H9 (cell line): ENCODE data around the gene ROM1. TPM values are rescaled to one million over a fixed set of nuclear protein-coding genes. Genes with fewer than 3 reads are reported as not detected.

Experiments used
- DNase-seq: peaks from one replicate; pipeline ENCODE4 v3.0.0-alpha.2; 2017
- H2AFZ ChIP-seq: one replicate; pipeline ENCODE4 v1.6.1; 2013; ENCODE audit warnings: mild to moderate bottlenecking, low read length, control low read depth, moderate library complexity
- H2AK5ac ChIP-seq: 2 replicates; pipeline ENCODE4 v1.6.1; 2013; ENCODE audit warnings: low read length, control low read depth, mixed read lengths; ENCODE audit not compliant: insufficient read length
- H2BK120ac ChIP-seq: one replicate; pipeline ENCODE4 v1.6.1; 2013; ENCODE audit warnings: low read depth, mild to moderate bottlenecking, low read length, control low read depth, inconsistent platforms; ENCODE audit not compliant: poor library complexity, severe bottlenecking
- H2BK12ac ChIP-seq: 2 replicates; pipeline ENCODE4 v1.6.1; 2013; ENCODE audit warnings: low read length, control low read depth, mixed read lengths, low read depth; ENCODE audit not compliant: insufficient read length
- H2BK15ac ChIP-seq: 2 replicates; pipeline ENCODE4 v1.6.1; 2013; ENCODE audit warnings: low read depth, low read length, control low read depth
- H2BK20ac ChIP-seq: one replicate; pipeline ENCODE4 v1.6.1; 2013; ENCODE audit warnings: low read depth, mild to moderate bottlenecking, low read length, control low read depth, inconsistent platforms; ENCODE audit not compliant: poor library complexity, severe bottlenecking
- H2BK5ac ChIP-seq: 2 replicates; pipeline ENCODE4 v1.6.1; 2013; ENCODE audit warnings: low read length, control low read depth, mixed read lengths; ENCODE audit not compliant: insufficient read length
- H3K14ac ChIP-seq: 2 replicates; pipeline ENCODE4 v1.6.1; 2013; ENCODE audit warnings: low read length, control low read depth; ENCODE audit not compliant: insufficient read depth
- H3K18ac ChIP-seq: 2 replicates; pipeline ENCODE4 v1.6.1; 2013; ENCODE audit warnings: low read depth, mild to moderate bottlenecking, mixed read lengths, low read length, control low read depth; ENCODE audit not compliant: insufficient read length
- H3K23ac ChIP-seq: 2 replicates; pipeline ENCODE4 v1.6.1; 2013; ENCODE audit warnings: low read length, control low read depth, mixed read lengths, low read depth; ENCODE audit not compliant: insufficient read length
- H3K23me2 ChIP-seq: 2 replicates; pipeline ENCODE4 v1.6.1; 2013; ENCODE audit warnings: low read depth, mild to moderate bottlenecking, mixed read lengths, low read length, control low read depth; ENCODE audit not compliant: insufficient read length, poor library complexity, severe bottlenecking
- H3K27ac ChIP-seq: 2 replicates; pipeline ENCODE4 v1.5.1; 2013; ENCODE audit warnings: low read length, control low read depth, mixed read lengths, low read depth; ENCODE audit not compliant: insufficient read length
- H3K27me3 ChIP-seq: 2 replicates; pipeline ENCODE4 v1.6.1; 2013; ENCODE audit warnings: low read length, control low read depth, inconsistent platforms; ENCODE audit not compliant: insufficient read depth
- H3K4ac ChIP-seq: 2 replicates; pipeline ENCODE4 v1.6.1; 2013; ENCODE audit warnings: low read depth, mild to moderate bottlenecking, control low read depth, inconsistent platforms, low read length, moderate library complexity
- H3K4me1 ChIP-seq: 2 replicates; pipeline ENCODE4 v1.6.1; 2013; ENCODE audit warnings: low read length, control low read depth, inconsistent platforms; ENCODE audit not compliant: insufficient read depth
- H3K4me2 ChIP-seq: 2 replicates; pipeline ENCODE4 v1.6.1; 2013; ENCODE audit warnings: low read length, control low read depth, mixed read lengths; ENCODE audit not compliant: insufficient read length, insufficient read depth
- H3K56ac ChIP-seq: 2 replicates; pipeline ENCODE4 v1.6.1; 2013; ENCODE audit warnings: low read depth, mild to moderate bottlenecking, mixed read lengths, low read length, control low read depth; ENCODE audit not compliant: insufficient read length
- H3K79me1 ChIP-seq: 2 replicates; pipeline ENCODE4 v1.6.1; 2013; ENCODE audit warnings: low read depth, mild to moderate bottlenecking, moderate library complexity, low read length, control low read depth, inconsistent platforms; ENCODE audit not compliant: insufficient read depth, poor library complexity, severe bottlenecking
- H3K79me2 ChIP-seq: 2 replicates; pipeline ENCODE4 v1.6.1; 2013; ENCODE audit warnings: low read length, control low read depth, inconsistent platforms; ENCODE audit not compliant: insufficient read depth
- H3K9ac ChIP-seq: 2 replicates; pipeline ENCODE4 v1.6.1; 2013; ENCODE audit warnings: low read length, control low read depth, mixed read lengths; ENCODE audit not compliant: insufficient read length; ENCODE audit errors: extremely low read depth
- H3K9me3 ChIP-seq: one replicate; pipeline ENCODE4 v1.6.1; 2013; ENCODE audit warnings: low read depth, low read length, inconsistent platforms; ENCODE audit not compliant: control insufficient read depth
- H3T11ph ChIP-seq: one replicate; pipeline ENCODE4 v1.6.1; 2013; ENCODE audit warnings: mild to moderate bottlenecking, low read length, control low read depth, inconsistent platforms
- H4K20me1 ChIP-seq: one replicate; pipeline ENCODE4 v1.6.1; 2013; ENCODE audit not compliant: control insufficient read depth, insufficient read length, insufficient read depth
- H4K5ac ChIP-seq: 2 replicates; pipeline ENCODE4 v1.6.1; 2013; ENCODE audit warnings: low read depth, mild to moderate bottlenecking, mixed read lengths, low read length, control low read depth; ENCODE audit not compliant: insufficient read length
- H4K8ac ChIP-seq: replicated peaks from 2 replicates; pipeline ENCODE4 v1.6.1; 2013; ENCODE audit warnings: low read length, control low read depth, mixed read lengths, low read depth; ENCODE audit not compliant: insufficient read length
- H4K91ac ChIP-seq: 2 replicates; pipeline ENCODE4 v1.6.1; 2013; ENCODE audit warnings: low read depth, mild to moderate bottlenecking, moderate library complexity, mixed read lengths, low read length, control low read depth; ENCODE audit not compliant: insufficient read length
- H3K27ac Mint-ChIP-seq, 3 experiments: 2 replicates in 2 of 3; 3 replicates in 1 of 3; pipeline ENCODE4 v1.8.0; 2020 to 2021; ENCODE audit warnings: mixed read lengths in 3 of 3, mild to moderate bottlenecking in 1 of 3, moderate library complexity in 1 of 3
- H3K27me3 Mint-ChIP-seq: 2 replicates; pipeline ENCODE4 v1.8.0; 2021; ENCODE audit warnings: low read depth, mild to moderate bottlenecking, moderate library complexity, mixed read lengths
- H3K36me3 Mint-ChIP-seq, 3 experiments: 2 replicates in 2 of 3; 3 replicates in 1 of 3; pipeline ENCODE4 v1.8.0; 2020 to 2021; ENCODE audit warnings: low read depth in 3 of 3, mixed read lengths in 3 of 3; ENCODE audit not compliant: insufficient read depth in 1 of 3
- H3K4me1 Mint-ChIP-seq, 2 experiments: 2 replicates each; pipeline ENCODE4 v1.8.0; 2020; ENCODE audit warnings: mixed read lengths in 2 of 2
- H3K4me3 Mint-ChIP-seq, 2 experiments: 2 replicates in 1 of 2; 3 replicates in 1 of 2; pipeline ENCODE4 v1.8.0; 2020 to 2021; ENCODE audit warnings: mild to moderate bottlenecking in 2 of 2, mixed read lengths in 2 of 2, moderate library complexity in 1 of 2
- H3K9me3 Mint-ChIP-seq, 2 experiments: 2 replicates in 1 of 2; 3 replicates in 1 of 2; pipeline ENCODE4 v1.8.0; 2020; ENCODE audit warnings: mild to moderate bottlenecking in 2 of 2, mixed read lengths in 2 of 2, moderate library complexity in 1 of 2
- CTCF ChIP-seq: fragments of 200-600 bp; sonication (generic); conservative IDR thresholded peaks from 3 replicates; pipeline ENCODE4 v1.8.0; 2021; ENCODE audit warnings: antibody characterized with exemption, mild to moderate bottlenecking
- WGBS: extraction: QIAGEN DNeasy Blood & Tissue Kit; methylation state at CpG from one replicate; pipeline ENCODE4 v1.1.7; 2013; ENCODE audit warnings: missing lambda C conversion rate, low lambda C conversion rate, mixed read lengths; ENCODE audit not compliant: insufficient read length; ENCODE audit errors: extremely low coverage; 5-methylcytosine and 5-hydroxymethylcytosine counted together
- total RNA-seq: library from RNA; stranded (reverse); gene quantifications from 2 replicates; pipeline ENCODE4 v1.2.1, GENCODE V29; 2021

Gene ROM1
- total RNA-seq, 1 experiment from 2014 or later: 0.79 TPM

- Histone ChIP-seq H4K91ac (no peak overlapping the region), H2AFZ (no peak overlapping the region), H2AK5ac (no peak overlapping the region), H3K79me2 (peaks cover 13% of the 10 kb centered on the region; the same call in 1 of the 2 replicates), H3K18ac (no peak overlapping the region), H3K4me1 (peaks cover 3% of the 10 kb centered on the region; the same call in 1 of the 2 replicates), H3K56ac (no peak overlapping the region), H4K20me1 (no peaks in the 10 kb centered on the region), H3K23me2 (peaks cover 9% of the 10 kb centered on the region), H2BK5ac (no peak overlapping the region), H3K9me3 (no peaks in the 10 kb centered on the region), H3K4ac (no peak overlapping the region), H3T11ph (no peak overlapping the region), H3K14ac (no peak overlapping the region), H2BK20ac (no peak overlapping the region), H2BK120ac (no peak overlapping the region), H2BK12ac (no peak overlapping the region), H3K4me2 (no peak overlapping the region), H3K9ac (no peak overlapping the region), H4K5ac (no peak overlapping the region), H3K23ac (no peak overlapping the region), H2BK15ac (no peak overlapping the region), H3K27me3 (no peaks in the 10 kb centered on the region), H4K8ac (no peak overlapping the region), H3K79me1 (no peaks in the 10 kb centered on the region), H3K27ac (no peak overlapping the region)
- Mint-ChIP-seq H3K27ac (no peak overlapping the region), H3K27me3 (no peaks in the 10 kb centered on the region), H3K4me1 (peaks cover 11 to 13% of the 10 kb centered on the region in 2 experiments), H3K4me3 (peak overlapping the region in 1 of 2 experiments; percentile 55; a peak in 3 of 5 replicates), H3K36me3 (peaks cover 14 to 44% (median 27%) of the 10 kb centered on the region in 3 experiments), H3K9me3 (no peaks in the 10 kb centered on the region)
- DNase-seq: no peak
- TF ChIP-seq CTCF: no peak
- WGBS: no CpG with 5 or more reads among the region's 6 CpGs
These were observed 34.5 kb downstream of the ROM1 start for GRCh38 chr11:62647609-62648005.
